Urinary bladder (tissue), 4 donors: Measurements from ENCODE around the gene DMXL1. TPM values are rescaled to one million over a fixed set of nuclear protein-coding genes. Genes with fewer than 3 reads are reported as not detected.
"Not testable (repeated sequence)": the region's sequence is repeated elsewhere in the genome, so short reads cannot be mapped to it uniquely, and the experiment has no call there.

ENCODE experiments used
- DNase-seq: peaks from one replicate; pipeline ENCODE4 v3.0.0-alpha.2; 2015; ENCODE audit errors: extremely low spot score
- H3K27ac ChIP-seq: one replicate; pipeline ENCODE4 v1.5.1; 2013; ENCODE audit warnings: low read depth, mild to moderate bottlenecking, moderate library complexity
- H3K36me3 ChIP-seq: one replicate; pipeline ENCODE4 v1.6.1; 2013; ENCODE audit warnings: mild to moderate bottlenecking, moderate library complexity; ENCODE audit not compliant: insufficient read depth
- H3K4me1 ChIP-seq: one replicate; pipeline ENCODE4 v1.6.1; 2013; ENCODE audit warnings: mild to moderate bottlenecking, moderate library complexity; ENCODE audit not compliant: insufficient read depth
- H3K4me3 ChIP-seq: one replicate; pipeline ENCODE4 v1.5.1; 2013; ENCODE audit warnings: low read depth, low read length
- WGBS: extraction: QIAGEN DNeasy Blood & Tissue Kit; methylation state at CpG from one replicate; pipeline ENCODE4 v1.1.7; 2013; 5-methylcytosine and 5-hydroxymethylcytosine counted together
- polyA plus RNA-seq: library from polyadenylated mRNA; stranded (reverse); fragments of 200-250 nt; gene quantifications from one replicate; pipeline ENCODE4 v1.2.3, GENCODE V29; 2013
- total RNA-seq: library from RNA; depleted of rRNA; stranded (reverse); fragments of >200 nt; gene quantifications from one replicate; pipeline ENCODE4 v1.2.3, GENCODE V29; 2014
- donor health status: healthy with polysubstance abuse.
- donor health status: healthy.

Gene DMXL1
- total and polyA plus RNA-seq, 2 donors = 12.4 to 134 TPM

- DNase-seq, H3K36me3 ChIP-seq, H3K4me1 ChIP-seq, H3K4me3 ChIP-seq, H3K27ac ChIP-seq: not testable (repeated sequence)
- WGBS = 94% methylated on average over 27 of the region's 27 CpGs
Measured at GRCh38 chr5:119122474-119122873, 51.6 kb downstream of the DMXL1 start.

GRCh38 chr5:119123280-119123679 is 52.4 kb downstream of the DMXL1 start:
- H3K4me3 ChIP-seq = no peak overlapping the region
- 100% methylated on average over 2 of the region's 2 CpGs for WGBS
- no peaks in the 10 kb centered on the region for H3K36me3 ChIP-seq
- H3K27ac ChIP-seq = no peak overlapping the region
- no peak for DNase-seq
- H3K4me1 ChIP-seq = no peaks in the 10 kb centered on the region

GRCh38 chr5:119129770-119130169 is 58.9 kb downstream of the DMXL1 start:
- WGBS = 90% methylated on average over 2 of the region's 2 CpGs
- H3K36me3 ChIP-seq = peaks cover 3% of the 10 kb centered on the region

GRCh38 chr5:119131530-119132304 is 60.8 kb downstream of the DMXL1 start:
- Histone ChIP-seq H3K27ac (no peak overlapping the region), H3K36me3 (peaks cover 3% of the 10 kb centered on the region), H3K4me3 (no peak overlapping the region), H3K4me1 (no peaks in the 10 kb centered on the region)
- WGBS = 98% methylated on average over 2 of the region's 2 CpGs
- DNase-seq = no peak

More at GRCh38 chr5:119129770-119130169, 58.9 kb downstream of the DMXL1 start:
- Histone ChIP-seq H3K27ac (no peak overlapping the region), H3K4me3 (no peak overlapping the region), H3K4me1 (no peaks in the 10 kb centered on the region)
- DNase-seq = no peak

GRCh38 chr5:119135743-119136142 is 64.9 kb downstream of the DMXL1 start:
- H3K4me1 ChIP-seq, DNase-seq, H3K36me3 ChIP-seq, H3K27ac ChIP-seq, H3K4me3 ChIP-seq: not testable (repeated sequence)
- WGBS = 98% methylated on average over 4 of the region's 4 CpGs

- no peak overlapping the region for H3K4me3 ChIP-seq
- peaks cover 3% of the 10 kb centered on the region for H3K36me3 ChIP-seq
- WGBS = 99% methylated on average over 7 of the region's 7 CpGs
- no peak overlapping the region for H3K27ac ChIP-seq
- H3K4me1 ChIP-seq = no peaks in the 10 kb centered on the region
- DNase-seq = no peak
Measured at GRCh38 chr5:119136666-119137318, 65.9 kb downstream of the DMXL1 start.

- no peaks in the 10 kb centered on the region for H3K4me1 ChIP-seq
- WGBS = 94% methylated on average over 4 of the region's 4 CpGs
- H3K27ac ChIP-seq = no peak overlapping the region
- H3K4me3 ChIP-seq = no peak overlapping the region
- no peak for DNase-seq
- H3K36me3 ChIP-seq = peaks cover 3% of the 10 kb centered on the region
Measured at GRCh38 chr5:119153629-119154028, 82.7 kb downstream of the DMXL1 start.

- DNase-seq = no peak
- no peaks in the 10 kb centered on the region for H3K4me1 ChIP-seq
- no peak overlapping the region for H3K4me3 ChIP-seq
- H3K36me3 ChIP-seq = peaks cover 3% of the 10 kb centered on the region
- WGBS = 95% methylated on average over 2 of the region's 2 CpGs
- no peak overlapping the region for H3K27ac ChIP-seq
Measured at GRCh38 chr5:119158144-119158543, 87.3 kb downstream of the DMXL1 start.

- Histone ChIP-seq H3K36me3 (peaks cover 3% of the 10 kb centered on the region), H3K27ac (no peak overlapping the region), H3K4me1 (no peaks in the 10 kb centered on the region), H3K4me3 (no peak overlapping the region)
- no peak for DNase-seq
- 93% methylated on average over 4 of the region's 4 CpGs for WGBS
Measured at GRCh38 chr5:119161430-119161829, 90.5 kb downstream of the DMXL1 start.

- WGBS = 43% methylated on average over 4 of the region's 4 CpGs
- Histone ChIP-seq H3K4me1 (no peaks in the 10 kb centered on the region), H3K27ac (no peak overlapping the region), H3K36me3 (no peaks in the 10 kb centered on the region), H3K4me3 (no peak overlapping the region)
- DNase-seq = no peak
Measured at GRCh38 chr5:119166026-119166425, 95.1 kb downstream of the DMXL1 start.

- WGBS = 90% methylated on average over 1 of the region's 1 CpG
- no peak for DNase-seq
- H3K4me3 ChIP-seq = no peak overlapping the region
- no peaks in the 10 kb centered on the region for H3K36me3 ChIP-seq
- no peaks in the 10 kb centered on the region for H3K4me1 ChIP-seq
- H3K27ac ChIP-seq = no peak overlapping the region
Measured at GRCh38 chr5:119168401-119168800, 97.5 kb downstream of the DMXL1 start.

GRCh38 chr5:119171686-119172085 is 100.8 kb downstream of the DMXL1 start:
- H3K4me3 ChIP-seq = no peak overlapping the region
- no peaks in the 10 kb centered on the region for H3K4me1 ChIP-seq
- H3K36me3 ChIP-seq = no peaks in the 10 kb centered on the region
- no peak for DNase-seq
- H3K27ac ChIP-seq = no peak overlapping the region

GRCh38 chr5:119174578-119175163 is 103.8 kb downstream of the DMXL1 start:
- Histone ChIP-seq H3K4me3 (no peak overlapping the region), H3K4me1 (no peaks in the 10 kb centered on the region), H3K27ac (no peak overlapping the region), H3K36me3 (peaks cover 2% of the 10 kb centered on the region)
- WGBS = 92% methylated on average over 2 of the region's 2 CpGs
- no peak for DNase-seq

GRCh38 chr5:119176785-119177184 is 105.9 kb downstream of the DMXL1 start:
- WGBS = 99% methylated on average over 3 of the region's 3 CpGs
- H3K4me1 ChIP-seq = no peaks in the 10 kb centered on the region
- peaks cover 2% of the 10 kb centered on the region for H3K36me3 ChIP-seq

More at GRCh38 chr5:119176785-119177184, 105.9 kb downstream of the DMXL1 start:
- H3K27ac ChIP-seq = no peak overlapping the region
- H3K4me3 ChIP-seq = no peak overlapping the region
- DNase-seq = no peak
